GM12892 (cell line): ENCODE data around the gene EIF4ENIF1.
A peak's percentile ranks its signal among the peaks of the same experiment; 100 is the strongest.

Source experiments
- POLR2A ChIP-seq: IDR thresholded peaks from 2 replicates; pipeline ENCODE4 v1.6.1; 2011; ENCODE audit warnings: low read depth, low read length, control low read depth
- POLR2AphosphoS5 ChIP-seq: IDR thresholded peaks from 2 replicates; pipeline ENCODE4 v1.6.1; 2011; ENCODE audit warnings: low read depth, low read length, control low read depth
- TAF1 ChIP-seq: IDR thresholded peaks from 2 replicates; pipeline ENCODE4 v1.6.1; 2011; ENCODE audit warnings: low read depth, mild to moderate bottlenecking, control low read depth, low read length, borderline replicate concordance

DNA sequence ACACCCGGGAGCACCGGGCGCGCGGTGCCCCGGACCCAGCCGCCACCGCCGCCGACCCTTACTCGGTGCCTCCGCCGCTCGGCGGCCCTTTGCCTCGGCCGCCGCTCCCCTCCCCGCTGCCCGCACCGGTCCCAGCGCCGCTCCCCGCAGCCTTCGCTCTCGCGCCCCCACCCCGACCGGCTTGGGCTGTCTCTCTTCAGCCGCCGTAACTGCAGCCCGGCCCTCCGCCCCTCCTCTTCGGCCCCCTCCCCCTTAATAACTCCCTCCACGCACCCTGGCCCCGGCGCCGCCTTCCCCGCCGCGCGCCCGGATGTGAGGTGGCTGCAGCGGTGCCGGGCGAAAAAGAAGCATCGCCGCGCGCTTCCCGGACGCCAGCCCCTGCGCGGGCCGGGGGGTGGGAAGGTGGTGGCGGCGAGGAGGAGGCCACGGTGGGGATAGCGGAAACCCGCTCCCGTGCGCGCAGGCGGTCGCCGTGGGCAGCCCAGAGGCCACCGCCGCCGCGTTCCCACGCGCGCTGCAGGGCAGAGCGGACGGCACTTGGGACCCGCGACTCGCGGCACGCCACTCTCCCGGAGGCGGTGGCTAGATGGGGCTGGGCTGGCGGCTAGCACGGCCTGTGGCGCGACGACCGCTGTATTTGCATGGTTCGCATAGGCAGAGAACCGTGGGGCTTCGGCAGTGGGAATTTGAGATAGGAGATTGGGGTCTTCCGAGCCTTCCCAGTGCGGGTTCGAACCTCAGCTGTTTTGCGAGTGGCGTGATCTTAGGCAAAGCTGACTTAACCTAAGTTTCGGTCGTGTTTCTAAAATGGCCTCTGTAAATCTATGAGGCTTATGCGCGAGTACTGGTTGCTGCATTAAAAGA lies at the start of gene EIF4ENIF1:
- TF ChIP-seq POLR2A (no peak), POLR2AphosphoS5 (no peak), TAF1 (peak; percentile 49)
